RWPE2 (cell line): ENCODE measurements around the gene AARSD1.

Experiments used
- ATAC-seq: fragments of 200-7000 bp; cut with Tn5 transposase; 3 replicates; pipeline ENCODE4 v1.9.1; 2021; ENCODE audit warnings: low read depth
- DNase-seq: peaks from one replicate; pipeline ENCODE4 v3.0.0-alpha.2; 2020; ENCODE audit warnings: low spot score
- H3K27ac ChIP-seq: fragments of 450-650 bp; 2 replicates; pipeline ENCODE4 v1.5.1; 2017; ENCODE audit warnings: mild to moderate bottlenecking; ENCODE audit not compliant: poor library complexity, severe bottlenecking
- H3K27me3 ChIP-seq: fragments of 250-450 bp; sonication (Bioruptor Pico); 2 replicates; pipeline ENCODE4 v1.5.1; 2021; ENCODE audit warnings: mild to moderate bottlenecking, moderate library complexity; ENCODE audit not compliant: insufficient read depth, poor library complexity, severe bottlenecking
- H3K36me3 ChIP-seq: fragments of 250-450 bp; sonication (Bioruptor Pico); 2 replicates; pipeline ENCODE4 v1.5.1; 2020; ENCODE audit warnings: low read depth, mild to moderate bottlenecking, moderate library complexity
- H3K4me1 ChIP-seq: fragments of 250-450 bp; sonication (Bioruptor Pico); 2 replicates; pipeline ENCODE4 v1.5.1; 2021; ENCODE audit warnings: mild to moderate bottlenecking, moderate library complexity; ENCODE audit not compliant: insufficient read depth, poor library complexity, severe bottlenecking
- H3K4me3 ChIP-seq: fragments of 250-450 bp; sonication (Bioruptor Pico); 2 replicates; pipeline ENCODE4 v1.5.1; 2021; ENCODE audit warnings: mild to moderate bottlenecking, moderate library complexity; ENCODE audit not compliant: severe bottlenecking
- H3K9me3 ChIP-seq: fragments of 250-450 bp; sonication (Bioruptor Pico); 2 replicates; pipeline ENCODE4 v1.5.1; 2021; ENCODE audit warnings: mild to moderate bottlenecking, moderate library complexity; ENCODE audit not compliant: severe bottlenecking
- TF ChIP-seq, protein P1 (sequence below): fragments of 450-650 bp; IDR thresholded peaks from one replicate; pipeline ENCODE4 v1.5.1; 2017; ENCODE audit warnings: mild to moderate bottlenecking, moderate library complexity; ENCODE audit not compliant: poor library complexity, severe bottlenecking

AARSD1 gene

DNA sequence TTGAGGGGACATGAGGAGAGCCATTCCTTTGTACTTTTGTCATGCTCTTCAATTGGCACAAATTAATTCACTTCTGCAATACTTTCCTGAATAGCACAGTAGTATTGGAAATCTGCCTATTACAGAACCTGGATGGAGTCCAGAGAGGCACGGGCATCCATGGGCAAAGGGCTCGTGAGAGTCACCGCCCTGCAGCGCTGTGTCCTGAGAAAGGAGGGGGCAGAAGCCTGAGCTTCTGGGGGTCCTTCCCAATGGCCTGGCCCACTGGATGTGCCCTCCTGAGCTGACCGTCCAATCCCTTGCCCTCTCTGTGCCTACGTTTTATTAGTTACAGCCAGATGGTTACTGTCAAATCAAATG lies 60.2 kb downstream of the AARSD1 start:
- DNase-seq = no peak
- Histone ChIP-seq H3K27ac (no peak overlapping the region), H3K4me3 (no peak overlapping the region), H3K27me3 (no peaks in the 10 kb centered on the region), H3K36me3 (no peaks in the 10 kb centered on the region), H3K4me1 (no peaks in the 10 kb centered on the region), H3K9me3 (no peaks in the 10 kb centered on the region)
- TF ChIP-seq, protein P1, sequence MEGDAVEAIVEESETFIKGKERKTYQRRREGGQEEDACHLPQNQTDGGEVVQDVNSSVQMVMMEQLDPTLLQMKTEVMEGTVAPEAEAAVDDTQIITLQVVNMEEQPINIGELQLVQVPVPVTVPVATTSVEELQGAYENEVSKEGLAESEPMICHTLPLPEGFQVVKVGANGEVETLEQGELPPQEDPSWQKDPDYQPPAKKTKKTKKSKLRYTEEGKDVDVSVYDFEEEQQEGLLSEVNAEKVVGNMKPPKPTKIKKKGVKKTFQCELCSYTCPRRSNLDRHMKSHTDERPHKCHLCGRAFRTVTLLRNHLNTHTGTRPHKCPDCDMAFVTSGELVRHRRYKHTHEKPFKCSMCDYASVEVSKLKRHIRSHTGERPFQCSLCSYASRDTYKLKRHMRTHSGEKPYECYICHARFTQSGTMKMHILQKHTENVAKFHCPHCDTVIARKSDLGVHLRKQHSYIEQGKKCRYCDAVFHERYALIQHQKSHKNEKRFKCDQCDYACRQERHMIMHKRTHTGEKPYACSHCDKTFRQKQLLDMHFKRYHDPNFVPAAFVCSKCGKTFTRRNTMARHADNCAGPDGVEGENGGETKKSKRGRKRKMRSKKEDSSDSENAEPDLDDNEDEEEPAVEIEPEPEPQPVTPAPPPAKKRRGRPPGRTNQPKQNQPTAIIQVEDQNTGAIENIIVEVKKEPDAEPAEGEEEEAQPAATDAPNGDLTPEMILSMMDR = no peak
- no peak for ATAC-seq

DNA sequence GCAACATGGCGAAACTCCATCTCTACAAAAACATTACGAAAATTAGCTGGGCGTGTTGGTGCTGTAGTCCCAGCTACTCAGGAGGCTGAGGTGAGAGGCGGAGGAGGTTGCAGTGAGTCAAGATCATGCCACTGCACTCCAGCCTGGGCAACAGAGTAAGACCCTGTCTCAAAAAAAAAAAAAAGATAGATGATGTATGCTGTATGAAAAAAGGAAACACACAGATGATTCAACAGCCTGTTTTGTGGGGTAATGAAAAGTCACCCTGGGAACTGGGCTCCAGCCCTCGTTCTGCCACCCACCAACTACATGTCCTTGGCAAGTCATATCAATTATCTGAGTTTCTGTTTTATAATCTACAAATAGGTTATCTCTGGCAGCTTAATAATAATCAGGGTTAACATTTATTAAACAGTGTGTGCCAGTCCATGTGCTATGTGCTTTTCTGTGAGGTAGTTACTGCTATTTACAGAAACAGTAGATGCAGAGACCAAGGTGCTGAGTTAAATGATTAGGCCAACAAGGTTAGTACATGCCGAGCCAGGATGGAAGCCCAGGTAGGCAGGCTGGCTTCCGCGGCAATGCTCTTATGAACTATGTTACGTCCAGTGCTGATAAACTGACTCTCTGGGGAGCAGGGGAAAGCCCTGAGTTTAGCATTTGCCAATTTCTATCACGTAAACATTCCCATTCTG lies 62.6 kb downstream of the AARSD1 start:
- Histone ChIP-seq H3K36me3 (no peaks in the 10 kb centered on the region), H3K27me3 (no peaks in the 10 kb centered on the region), H3K9me3 (no peaks in the 10 kb centered on the region), H3K4me3 (no peak overlapping the region), H3K27ac (no peak overlapping the region), H3K4me1 (no peaks in the 10 kb centered on the region)
- DNase-seq = no peak
- ATAC-seq = no peak
- TF ChIP-seq, protein P1 = no peak
